IMR-90 (cell line): ENCODE results near the gene STAG1. TPM values are rescaled to one million over a fixed set of nuclear protein-coding genes. Genes with fewer than 3 reads are reported as not detected.

Experiments used
- ATAC-seq: fragments of 200-7000 bp; cut with Tn5 transposase; 2 replicates; pipeline ENCODE4 v1.9.1; 2020; ENCODE audit warnings: low read depth, mild to moderate bottlenecking, moderate library complexity
- BruUV-seq: library from RNA; stranded (reverse); fragments of 400-500 nt; replicated peaks from 2 replicates; lab custom pipeline; 2021; lab: Mats Ljungman, UMichigan
- CTCF ChIA-PET: fragments of 300-600 bp; formaldehyde crosslinking; extraction: SDS; loops from one replicate; lab custom pipeline; 2021; ENCODE audit warnings: antibody characterized with exemption; lab: Yijun Ruan, JAX
- POLR2A ChIA-PET: fragments of 300-600 bp; sonication (Branson Sonifier 250); formaldehyde crosslinking; loops from one replicate; lab custom pipeline; 2022; ENCODE audit warnings: antibody characterized with exemption; ENCODE audit not compliant: unreplicated experiment; lab: Charles Lee
- DNase-seq: peaks from one replicate; pipeline ENCODE4 v3.0.0; 2013
- H2AFZ ChIP-seq: replicated peaks from 2 replicates; pipeline ENCODE3; 2013; ENCODE audit warnings: low read length, mild to moderate bottlenecking; ENCODE audit not compliant: poor library complexity
- H2AK5ac ChIP-seq: 2 replicates; pipeline ENCODE4 v1.6.1; 2013; ENCODE audit warnings: low read depth, low read length, inconsistent platforms
- H2AK9ac ChIP-seq: replicated peaks from 2 replicates; pipeline ENCODE3; 2013; ENCODE audit warnings: mild to moderate bottlenecking, low read depth, low read length, moderate library complexity; ENCODE audit not compliant: poor library complexity
- H2BK120ac ChIP-seq: 2 replicates; pipeline ENCODE4 v1.6.1; 2013; ENCODE audit warnings: low read depth, low read length, inconsistent platforms
- H2BK15ac ChIP-seq: 3 replicates; pipeline ENCODE4 v1.6.1; 2013; ENCODE audit warnings: low read depth, low read length, inconsistent platforms
- H2BK20ac ChIP-seq: 2 replicates; pipeline ENCODE4 v1.6.1; 2013; ENCODE audit warnings: low read depth, mild to moderate bottlenecking, inconsistent platforms, low read length, moderate library complexity
- H2BK5ac ChIP-seq: 2 replicates; pipeline ENCODE4 v1.6.1; 2013; ENCODE audit warnings: mild to moderate bottlenecking, low read depth, low read length, inconsistent platforms; ENCODE audit not compliant: poor library complexity, severe bottlenecking
- H3K14ac ChIP-seq: replicated peaks from 2 replicates; pipeline ENCODE4 v1.6.1; 2013; ENCODE audit warnings: low read depth, low read length, inconsistent platforms
- H3K18ac ChIP-seq: 2 replicates; pipeline ENCODE4 v1.6.1; 2013; ENCODE audit warnings: low read depth, low read length, control low read depth
- H3K23ac ChIP-seq: 2 replicates; pipeline ENCODE4 v1.6.1; 2013; ENCODE audit warnings: low read depth, low read length, inconsistent platforms
- H3K27ac ChIP-seq: 2 replicates; pipeline ENCODE4 v1.5.1; 2013; ENCODE audit warnings: mild to moderate bottlenecking, control low read depth, low read length; ENCODE audit not compliant: insufficient read depth
- H3K27me3 ChIP-seq: 2 replicates; pipeline ENCODE4 v1.6.1; 2013; ENCODE audit warnings: low read length; ENCODE audit not compliant: control insufficient read depth, insufficient read depth
- H3K36me3 ChIP-seq: 2 replicates; pipeline ENCODE4 v1.6.1; 2013; ENCODE audit warnings: low read length, mixed read lengths; ENCODE audit not compliant: control insufficient read depth, insufficient read depth
- H3K4ac ChIP-seq: 2 replicates; pipeline ENCODE4 v1.6.1; 2013; ENCODE audit warnings: low read depth, low read length, inconsistent platforms
- H3K4me1 ChIP-seq: 2 replicates; pipeline ENCODE4 v1.6.1; 2013; ENCODE audit warnings: low read length, mixed read lengths; ENCODE audit not compliant: control insufficient read depth, insufficient read depth
- H3K4me2 ChIP-seq: 2 replicates; pipeline ENCODE4 v1.6.1; 2013; ENCODE audit warnings: low read depth, mild to moderate bottlenecking, control low read depth, low read length, moderate library complexity
- H3K4me3 ChIP-seq: 2 replicates; pipeline ENCODE4 v1.5.1; 2013; ENCODE audit warnings: low read depth, mild to moderate bottlenecking, control low read depth, low read length, moderate library complexity; ENCODE audit not compliant: insufficient read depth
- H3K56ac ChIP-seq: 2 replicates; pipeline ENCODE4 v1.6.1; 2013; ENCODE audit warnings: low read length, inconsistent platforms; ENCODE audit not compliant: insufficient read depth; ENCODE audit errors: extremely low read depth
- H3K79me1 ChIP-seq, 2 experiments: 2 replicates each; pipeline ENCODE4 v1.6.1; 2013; ENCODE audit warnings: low read length in 2 of 2, inconsistent platforms in 1 of 2, low read depth in 1 of 2
- H3K9ac ChIP-seq: 2 replicates; pipeline ENCODE4 v1.6.1; 2013; ENCODE audit warnings: low read depth, low read length, control low read depth
- H3K9me1 ChIP-seq: 2 replicates; pipeline ENCODE4 v1.6.1; 2013; ENCODE audit warnings: low read length, inconsistent platforms; ENCODE audit not compliant: insufficient read depth
- H3K9me3 ChIP-seq: 2 replicates; pipeline ENCODE4 v1.6.1; 2013; ENCODE audit warnings: low read length; ENCODE audit not compliant: control insufficient read depth, insufficient read depth
- H4K20me1 ChIP-seq: 2 replicates; pipeline ENCODE4 v1.6.1; 2013; ENCODE audit warnings: low read length, inconsistent platforms; ENCODE audit not compliant: insufficient read depth
- H4K5ac ChIP-seq: 2 replicates; pipeline ENCODE4 v1.6.1; 2013; ENCODE audit warnings: mild to moderate bottlenecking, low read depth, low read length, control low read depth
- H4K8ac ChIP-seq, 2 experiments: 2 replicates each; pipeline ENCODE4 v1.6.1; 2013; ENCODE audit warnings: low read depth in 2 of 2, low read length in 2 of 2, control low read depth in 1 of 2, inconsistent platforms in 1 of 2
- H4K91ac ChIP-seq: 2 replicates; pipeline ENCODE4 v1.6.1; 2013; ENCODE audit warnings: low read depth, low read length, inconsistent platforms; ENCODE audit not compliant: insufficient read depth
- BHLHE40 ChIP-seq: fragments of 150-350 bp; IDR thresholded peaks from 2 replicates; pipeline ENCODE4 v1.6.1; 2016; ENCODE audit warnings: mild to moderate bottlenecking, low read depth, low read length
- CEBPB ChIP-seq: IDR thresholded peaks from 2 replicates; pipeline ENCODE4 v1.6.1; 2012; ENCODE audit warnings: low read depth, low read length, improper control_type of control experiment
- CHD1 ChIP-seq: IDR thresholded peaks from 2 replicates; pipeline ENCODE4 v1.6.1; 2012; ENCODE audit warnings: low read depth, low read length, improper control_type of control experiment
- CTCF ChIP-seq: conservative IDR thresholded peaks from 2 replicates; pipeline ENCODE4 v1.5.1; 2012; ENCODE audit warnings: mild to moderate bottlenecking, low read depth, low read length, improper control_type of control experiment
- ELK1 ChIP-seq: fragments of 150-350 bp; IDR thresholded peaks from 2 replicates; pipeline ENCODE4 v1.6.1; 2016; ENCODE audit warnings: low read depth, mild to moderate bottlenecking, low read length, moderate library complexity, borderline replicate concordance
- FOS ChIP-seq: fragments of 150-350 bp; IDR thresholded peaks from 2 replicates; pipeline ENCODE4 v1.6.1; 2016; ENCODE audit warnings: low read depth, low read length
- MAFK ChIP-seq: IDR thresholded peaks from 2 replicates; pipeline ENCODE4 v1.6.1; 2012; ENCODE audit warnings: low read depth, low read length, improper control_type of control experiment
- MAZ ChIP-seq: IDR thresholded peaks from 2 replicates; pipeline ENCODE4 v1.6.1; 2012; ENCODE audit warnings: low read depth, mild to moderate bottlenecking, low read length, improper control_type of control experiment, moderate library complexity, borderline replicate concordance
- MXI1 ChIP-seq: IDR thresholded peaks from 2 replicates; pipeline ENCODE4 v1.6.1; 2012; ENCODE audit warnings: low read depth, mild to moderate bottlenecking, low read length, moderate library complexity, borderline replicate concordance
- NFE2L2 ChIP-seq: fragments of 150-350 bp; IDR thresholded peaks from 2 replicates; pipeline ENCODE4 v1.6.1; 2016; ENCODE audit warnings: low read depth, mild to moderate bottlenecking, low read length
- POLR2A ChIP-seq: IDR thresholded peaks from 2 replicates; pipeline ENCODE4 v1.6.1; 2012; ENCODE audit warnings: mild to moderate bottlenecking, low read depth, low read length
- RAD21 ChIP-seq: IDR thresholded peaks from 2 replicates; pipeline ENCODE4 v1.6.1; 2012; ENCODE audit warnings: low read length, improper control_type of control experiment
- RCOR1 ChIP-seq: IDR thresholded peaks from 2 replicates; pipeline ENCODE4 v1.6.1; 2012; ENCODE audit warnings: mild to moderate bottlenecking, low read length, improper control_type of control experiment; ENCODE audit not compliant: insufficient replicate concordance
- RFX5 ChIP-seq: IDR thresholded peaks from 2 replicates; pipeline ENCODE4 v1.8.0; 2012; ENCODE audit warnings: low read depth, mild to moderate bottlenecking, low read length, moderate library complexity
- SMC3 ChIP-seq: fragments of 150-350 bp; IDR thresholded peaks from 2 replicates; pipeline ENCODE4 v1.6.1; 2016; ENCODE audit warnings: low read depth, mild to moderate bottlenecking, antibody characterized with exemption, low read length, moderate library complexity
- WGBS, 2 experiments: methylation state at CpG; one replicate each; pipeline versions ENCODE4 v1.1.5 to v1.1.7; 2013; ENCODE audit warnings: missing lambda C conversion rate in 2 of 2; ENCODE audit not compliant: insufficient read length in 1 of 2; ENCODE audit errors: extremely low coverage in 2 of 2; 5-methylcytosine and 5-hydroxymethylcytosine counted together
- dilution Hi-C: fragments of 300-500 bp; cut with HindIII; formaldehyde crosslinking; loops from one replicate; pipeline ENCODE4 v1.14.3; 2018; ENCODE audit warnings: low sequenced_read_pairs; ENCODE audit not compliant: unreplicated experiment
- in situ Hi-C: fragments of 300-500 bp; cut with MboI; formaldehyde crosslinking; loops from 3 replicates; pipeline ENCODE4 v1.14.3; 2019; ENCODE audit warnings: low sequenced_read_pairs, inconsistent platforms, mixed read lengths
- intact Hi-C: fragments of 100-400 bp; cut with micrococcal nuclease; formaldehyde crosslinking; loops from 2 replicates; pipeline ENCODE4 v1.10.0; 2022
- polyA plus RNA-seq, 3 experiments: library from polyadenylated mRNA; depleted of rRNA; stranded (reverse); fragments of >200 nt; gene quantifications; 2 replicates each; pipeline ENCODE4 v1.2.3, GENCODE V29; 2012; ENCODE audit warnings: low replicate concordance in 1 of 3
- total RNA-seq: library from RNA; depleted of rRNA; stranded (reverse); fragments of >200 nt; gene quantifications from 2 replicates; pipeline ENCODE4 v1.2.3, GENCODE V29; 2012

STAG1 gene
- total and polyA plus RNA-seq, 2 of the 4 experiments (the other 2 are of a cell fraction) = 9.6 to 32.3 TPM

- Histone ChIP-seq H2BK15ac (no peak overlapping the region), H3K23ac (no peak overlapping the region), H4K5ac (no peak overlapping the region), H3K27me3 (no peaks in the 10 kb centered on the region), H3K18ac (peak overlapping the region; percentile 35; the same call in 1 of the 2 replicates), H3K4ac (peak overlapping the region; percentile 30; the same call in 1 of the 2 replicates), H3K56ac (no peak overlapping the region), H3K4me2 (no peak overlapping the region), H3K4me3 (no peak overlapping the region), H2AFZ (no peak overlapping the region), H3K9me3 (peaks cover 2% of the 10 kb centered on the region; the same call in 1 of the 2 replicates), H3K27ac (no peak overlapping the region), H3K4me1 (peaks cover 4% of the 10 kb centered on the region), H4K91ac (peak overlapping the region; percentile 31; the same call in 1 of the 2 replicates), H2BK120ac (0 out of 2 replicates have a peak overlapping the region, but pooled peaks have one; percentile 9), H3K9me1 (no peaks in the 10 kb centered on the region), H2AK5ac (peak overlapping the region; percentile 18; the same call in 1 of the 2 replicates), H4K8ac (peak overlapping the region in 1 of 2 experiments; percentile 20; a peak in 2 of 4 replicates), H4K20me1 (no peaks in the 10 kb centered on the region), H3K9ac (no peak overlapping the region), H2BK5ac (peak overlapping the region; percentile 24), H3K79me1 (peaks cover 7 to 12% of the 10 kb centered on the region in 2 experiments), H3K14ac (no peak overlapping the region), H3K36me3 (peaks cover 1% of the 10 kb centered on the region; the same call in 1 of the 2 replicates), H2BK20ac (no peak overlapping the region), H2AK9ac (no peak overlapping the region)
- intact Hi-C loops (loop anchor here (5.0 to 10.0 kb wide), 3 partner anchors 83 to 624 kb away; no protein-coding TSS in a partner anchor), dilution Hi-C loops (no loop called here), in situ Hi-C loops (loop anchor here (10.0 kb wide), 1 partner anchor 354 kb away; no protein-coding TSS in a partner anchor)
- no peak for DNase-seq
- ATAC-seq = no peak
- no CpG with 5 or more reads among the region's 3 CpGs for WGBS, 2 experiments
- no TSS peak for BruUV-seq
- ChIA-PET POLR2A (interaction anchor here (1.6 kb wide), 1 partner anchor 362 kb away, joined by 6 read pairs; the partner anchor contains the start of gene STAG1), CTCF (interaction anchor here (0.7 to 2.2 kb wide), 3 partner anchors 23 to 623 kb away, joined by 3 to 20 read pairs (median 4); partner anchors contain the start of gene STAG1)
- TF ChIP-seq RCOR1 = no peak
- no peak for TF ChIP-seq SMC3
- no peak for TF ChIP-seq RAD21
- no peak for TF ChIP-seq MAZ
- no peak for TF ChIP-seq FOS
- no peak for TF ChIP-seq NFE2L2
- TF ChIP-seq POLR2A = no peak
- TF ChIP-seq CHD1 = no peak
- no peak for TF ChIP-seq MAFK
- no peak for TF ChIP-seq ELK1
- no peak for TF ChIP-seq BHLHE40
- TF ChIP-seq CEBPB = no peak
- TF ChIP-seq RFX5 = no peak
- TF ChIP-seq CTCF = no peak
- TF ChIP-seq MXI1 = no peak
Observed at GRCh38 chr3:136390574-136390973, 361.6 kb downstream of the STAG1 start.
